ENCODE data around the gene ABLIM2. TPM values are rescaled to one million over a fixed set of nuclear protein-coding genes. Genes with fewer than 3 reads are reported as not detected.

Gene ABLIM2
- total RNA-seq, 1 experiment from 2014 or later: 1.0 TPM

DNA sequence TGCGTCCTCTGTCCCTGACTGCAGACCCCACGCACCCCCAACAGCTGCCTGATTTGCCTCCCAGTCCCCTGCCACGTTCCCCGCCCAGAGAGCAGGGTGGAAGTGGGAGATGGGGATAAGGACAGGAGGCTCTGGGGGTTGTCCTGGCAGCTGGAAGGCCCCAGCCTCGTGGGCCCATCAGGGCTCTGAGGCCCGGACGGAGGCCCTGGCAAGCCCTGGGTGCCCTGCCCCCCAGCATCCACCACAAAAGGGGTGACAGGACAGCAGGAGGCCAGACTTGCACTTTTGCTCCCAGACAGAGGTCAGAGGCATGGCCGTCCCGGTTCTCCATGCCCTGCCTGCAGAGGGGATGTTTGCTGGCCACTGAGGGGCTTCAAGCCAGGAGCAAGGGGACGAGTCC is 45.2 kb upstream of the ABLIM2 start:
- H3K27ac Mint-ChIP-seq: no peak overlapping the region
- no peak overlapping the region for H4K91ac ChIP-seq (ENCODE audit: insufficient read length, low read depth, low read length)
- H2AK5ac ChIP-seq (ENCODE audit: insufficient read length, low read length): no peak overlapping the region

More for the DNA sequence above, 45.2 kb upstream of the ABLIM2 start:
- Histone ChIP-seq H3K4me1 (ENCODE audit: insufficient read depth, low read length) (no peaks in the 10 kb centered on the region), H2BK120ac (ENCODE audit: low read depth, low read length, poor library complexity, severe bottlenecking) (no peak overlapping the region), H3K23me2 (ENCODE audit: insufficient read length, low read depth, low read length, poor library complexity, severe bottlenecking) (no peaks in the 10 kb centered on the region), H3K79me1 (ENCODE audit: insufficient read depth, low read depth, low read length, poor library complexity, severe bottlenecking) (no peaks in the 10 kb centered on the region), H2BK20ac (ENCODE audit: low read depth, low read length, poor library complexity, severe bottlenecking) (no peak overlapping the region), H3K18ac (ENCODE audit: insufficient read length, low read depth, low read length) (no peak overlapping the region), H2AFZ (ENCODE audit: low read length) (no peak overlapping the region), H4K20me1 (ENCODE audit: control insufficient read depth, insufficient read depth, insufficient read length) (no peaks in the 10 kb centered on the region), H3K14ac (ENCODE audit: insufficient read depth, low read length) (0 out of 2 replicates have a peak overlapping the region, but pooled peaks have one; percentile 42), H2BK5ac (ENCODE audit: insufficient read length, low read length) (no peak overlapping the region), H3K56ac (ENCODE audit: insufficient read length, low read depth, low read length) (no peak overlapping the region), H3K23ac (ENCODE audit: insufficient read length, low read depth, low read length) (no peak overlapping the region), H3K27me3 (ENCODE audit: insufficient read depth, low read length) (no peaks in the 10 kb centered on the region), H3T11ph (ENCODE audit: low read length) (no peak overlapping the region), H4K8ac (replicated peaks; ENCODE audit: insufficient read length, low read depth, low read length) (no peak overlapping the region), H3K79me2 (ENCODE audit: insufficient read depth, low read length) (no peaks in the 10 kb centered on the region), H3K9ac (ENCODE audit: extremely low read depth, insufficient read length, low read length) (no peak overlapping the region), H3K9me3 (ENCODE audit: control insufficient read depth, low read depth, low read length) (no peaks in the 10 kb centered on the region), H3K27ac (ENCODE audit: insufficient read length, low read depth, low read length) (no peak overlapping the region), H3K4me2 (ENCODE audit: insufficient read depth, insufficient read length, low read length) (no peak overlapping the region), H4K5ac (ENCODE audit: insufficient read length, low read depth, low read length) (no peak overlapping the region), H3K4ac (ENCODE audit: low read depth, low read length) (no peak overlapping the region), H2BK12ac (ENCODE audit: insufficient read length, low read depth, low read length) (no peak overlapping the region), H2BK15ac (ENCODE audit: low read depth, low read length) (no peak overlapping the region)
- H3K27me3 Mint-ChIP-seq (ENCODE audit: low read depth): peaks cover 1% of the 10 kb centered on the region
- no peak for DNase-seq
- H3K4me1 Mint-ChIP-seq: 0 out of 4 replicates have a peak, but pooled peaks cover 0 to under 1% of the 10 kb centered on the region in 2 experiments
- no CpG with 5 or more reads among the region's 10 CpGs for WGBS (ENCODE audit: extremely low coverage, insufficient read length, low lambda C conversion rate)
- H3K36me3 Mint-ChIP-seq (ENCODE audit: insufficient read depth in 1 of 3, low read depth in 3 of 3): no peaks in the 10 kb centered on the region
- no peaks in the 10 kb centered on the region for H3K9me3 Mint-ChIP-seq
- no peak overlapping the region for H3K4me3 Mint-ChIP-seq
- TF ChIP-seq, protein P1, sequence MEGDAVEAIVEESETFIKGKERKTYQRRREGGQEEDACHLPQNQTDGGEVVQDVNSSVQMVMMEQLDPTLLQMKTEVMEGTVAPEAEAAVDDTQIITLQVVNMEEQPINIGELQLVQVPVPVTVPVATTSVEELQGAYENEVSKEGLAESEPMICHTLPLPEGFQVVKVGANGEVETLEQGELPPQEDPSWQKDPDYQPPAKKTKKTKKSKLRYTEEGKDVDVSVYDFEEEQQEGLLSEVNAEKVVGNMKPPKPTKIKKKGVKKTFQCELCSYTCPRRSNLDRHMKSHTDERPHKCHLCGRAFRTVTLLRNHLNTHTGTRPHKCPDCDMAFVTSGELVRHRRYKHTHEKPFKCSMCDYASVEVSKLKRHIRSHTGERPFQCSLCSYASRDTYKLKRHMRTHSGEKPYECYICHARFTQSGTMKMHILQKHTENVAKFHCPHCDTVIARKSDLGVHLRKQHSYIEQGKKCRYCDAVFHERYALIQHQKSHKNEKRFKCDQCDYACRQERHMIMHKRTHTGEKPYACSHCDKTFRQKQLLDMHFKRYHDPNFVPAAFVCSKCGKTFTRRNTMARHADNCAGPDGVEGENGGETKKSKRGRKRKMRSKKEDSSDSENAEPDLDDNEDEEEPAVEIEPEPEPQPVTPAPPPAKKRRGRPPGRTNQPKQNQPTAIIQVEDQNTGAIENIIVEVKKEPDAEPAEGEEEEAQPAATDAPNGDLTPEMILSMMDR (conservative IDR thresholded peaks at IDR 0.05): no peak
